GM21717 (cell line): ENCODE measurements around the gene P2RY8.
"Not testable (repeated sequence)": the region's sequence is repeated elsewhere in the genome, so short reads cannot be mapped to it uniquely, and the experiment has no call there.

Experiments used
- ATAC-seq: cut with Tn5 transposase; IDR thresholded peaks from one replicate; pipeline ENCODE4 v1.9.1; 2021; ENCODE audit warnings: mild to moderate bottlenecking, moderate library complexity; ENCODE audit not compliant: unreplicated experiment

P2RY8 gene

GRCh38 chrX:1537031-1537715 lies at the start of gene P2RY8:
P2RY8 (minus strand) TSS chrX:1537185; CDS start chrX:1466558, 70,627 bp downstream.
- peak; percentile 60 for ATAC-seq

- ATAC-seq: no peak
Observed at GRCh38 chrX:1584237-1585011, 47.4 kb upstream of the P2RY8 start.

GRCh38 chrX:1582686-1583437 lies 45.9 kb upstream of the P2RY8 start:
- peak; percentile 78 for ATAC-seq

GRCh38 chrX:1581132-1581531 lies 44.1 kb upstream of the P2RY8 start:
- peak; percentile 46 for ATAC-seq

- ATAC-seq: no peak
Observed at GRCh38 chrX:1578511-1579173, 41.7 kb upstream of the P2RY8 start.

GRCh38 chrX:1577845-1578244 lies 40.9 kb upstream of the P2RY8 start:
- no peak for ATAC-seq

GRCh38 chrX:1576201-1576992 lies 39.4 kb upstream of the P2RY8 start:
- ATAC-seq: no peak

GRCh38 chrX:1574181-1574580 lies 37.2 kb upstream of the P2RY8 start:
- ATAC-seq: not testable (repeated sequence)

- peak; percentile 75 for ATAC-seq
Observed at GRCh38 chrX:1564750-1565683, 28.0 kb upstream of the P2RY8 start.

- not testable (repeated sequence) for ATAC-seq
Observed at GRCh38 chrX:1564077-1564476, 27.1 kb upstream of the P2RY8 start.

GRCh38 chrX:1561164-1561563 lies 24.2 kb upstream of the P2RY8 start:
- no peak for ATAC-seq

- no peak for ATAC-seq
Observed at GRCh38 chrX:1558761-1559468, 21.9 kb upstream of the P2RY8 start.

GRCh38 chrX:1557442-1557841 lies 20.5 kb upstream of the P2RY8 start:
- not testable (repeated sequence) for ATAC-seq

- no peak for ATAC-seq
Observed at GRCh38 chrX:1555370-1555769, 18.4 kb upstream of the P2RY8 start.

- no peak for ATAC-seq
Observed at GRCh38 chrX:1554469-1555210, 17.7 kb upstream of the P2RY8 start.

- ATAC-seq: no peak
Observed at GRCh38 chrX:1551959-1552546, 15.1 kb upstream of the P2RY8 start.

GRCh38 chrX:1546691-1547251 lies 9.8 kb upstream of the P2RY8 start:
- ATAC-seq: no peak
